IPS-15b (cell line): ENCODE measurements around the gene HSD11B1L.

ENCODE experiments used
- H3K27me3 ChIP-seq: one replicate; pipeline ENCODE4 v1.6.1; 2013; ENCODE audit warnings: low read length; ENCODE audit not compliant: control insufficient read depth, insufficient read depth
- H3K36me3 ChIP-seq: one replicate; pipeline ENCODE4 v1.6.1; 2013; ENCODE audit warnings: low read length; ENCODE audit not compliant: control insufficient read depth, insufficient read depth
- H3K4me1 ChIP-seq: one replicate; pipeline ENCODE4 v1.6.1; 2013; ENCODE audit warnings: mild to moderate bottlenecking, low read length; ENCODE audit not compliant: control insufficient read depth, insufficient read depth
- H3K4me3 ChIP-seq: one replicate; pipeline ENCODE4 v1.5.1; 2013; ENCODE audit warnings: low read depth, low read length
- H3K9ac ChIP-seq: one replicate; pipeline ENCODE4 v1.6.1; 2013; ENCODE audit warnings: low read depth, mild to moderate bottlenecking, low read length
- H3K9me3 ChIP-seq: one replicate; pipeline ENCODE4 v1.6.1; 2013; ENCODE audit warnings: mild to moderate bottlenecking, low read length; ENCODE audit not compliant: control insufficient read depth, insufficient read depth

HSD11B1L gene

GRCh38 chr19:5690955-5691821, 10.4 kb downstream of the HSD11B1L start:
- H3K9me3 ChIP-seq = no peaks in the 10 kb centered on the region
- H3K9ac ChIP-seq = peak overlapping the region; percentile 99
- peaks cover 56% of the 10 kb centered on the region for H3K36me3 ChIP-seq
- no peaks in the 10 kb centered on the region for H3K4me1 ChIP-seq
- no peaks in the 10 kb centered on the region for H3K27me3 ChIP-seq
- peak overlapping the region; percentile 94 for H3K4me3 ChIP-seq

GRCh38 chr19:5691822-5692722, 11.2 kb downstream of the HSD11B1L start:
- H3K27me3 ChIP-seq = no peaks in the 10 kb centered on the region
- peaks cover 64% of the 10 kb centered on the region for H3K36me3 ChIP-seq
- H3K4me3 ChIP-seq = peak overlapping the region; percentile 94
- no peak overlapping the region for H3K9ac ChIP-seq
- H3K9me3 ChIP-seq = no peaks in the 10 kb centered on the region
- H3K4me1 ChIP-seq = no peaks in the 10 kb centered on the region

- peaks cover 67% of the 10 kb centered on the region for H3K36me3 ChIP-seq
- H3K27me3 ChIP-seq = no peaks in the 10 kb centered on the region
- no peak overlapping the region for H3K9ac ChIP-seq
- H3K9me3 ChIP-seq = no peaks in the 10 kb centered on the region
- no peaks in the 10 kb centered on the region for H3K4me1 ChIP-seq
- H3K4me3 ChIP-seq = no peak overlapping the region
Measured at GRCh38 chr19:5692723-5693194, 11.9 kb downstream of the HSD11B1L start.

- Histone ChIP-seq H3K9ac (no peak overlapping the region), H3K9me3 (no peaks in the 10 kb centered on the region), H3K36me3 (peaks cover 72% of the 10 kb centered on the region), H3K4me3 (no peak overlapping the region), H3K4me1 (no peaks in the 10 kb centered on the region), H3K27me3 (no peaks in the 10 kb centered on the region)
Measured at GRCh38 chr19:5693195-5694166, 12.7 kb downstream of the HSD11B1L start.

- no peaks in the 10 kb centered on the region for H3K4me1 ChIP-seq
- no peaks in the 10 kb centered on the region for H3K9me3 ChIP-seq
- no peak overlapping the region for H3K4me3 ChIP-seq
- no peaks in the 10 kb centered on the region for H3K27me3 ChIP-seq
- H3K9ac ChIP-seq = no peak overlapping the region
- H3K36me3 ChIP-seq = peaks cover 79% of the 10 kb centered on the region
Measured at GRCh38 chr19:5694167-5694955, 13.5 kb downstream of the HSD11B1L start.

- Histone ChIP-seq H3K36me3 (peaks cover 82% of the 10 kb centered on the region), H3K4me1 (no peaks in the 10 kb centered on the region), H3K9ac (no peak overlapping the region), H3K27me3 (no peaks in the 10 kb centered on the region), H3K9me3 (no peaks in the 10 kb centered on the region), H3K4me3 (no peak overlapping the region)
Measured at GRCh38 chr19:5694956-5695648, 14.3 kb downstream of the HSD11B1L start.

GRCh38 chr19:5695649-5696195, 14.9 kb downstream of the HSD11B1L start:
- Histone ChIP-seq H3K4me3 (no peak overlapping the region), H3K27me3 (no peaks in the 10 kb centered on the region), H3K9ac (no peak overlapping the region), H3K36me3 (peaks cover 85% of the 10 kb centered on the region), H3K9me3 (no peaks in the 10 kb centered on the region), H3K4me1 (no peaks in the 10 kb centered on the region)

GRCh38 chr19:5696196-5697021, 15.6 kb downstream of the HSD11B1L start:
- Histone ChIP-seq H3K27me3 (no peaks in the 10 kb centered on the region), H3K9ac (no peak overlapping the region), H3K4me3 (no peak overlapping the region), H3K4me1 (no peaks in the 10 kb centered on the region), H3K36me3 (peaks cover 85% of the 10 kb centered on the region), H3K9me3 (no peaks in the 10 kb centered on the region)

GRCh38 chr19:5697022-5697889, 16.4 kb downstream of the HSD11B1L start:
- Histone ChIP-seq H3K9ac (no peak overlapping the region), H3K4me1 (no peaks in the 10 kb centered on the region), H3K4me3 (no peak overlapping the region), H3K9me3 (no peaks in the 10 kb centered on the region), H3K27me3 (no peaks in the 10 kb centered on the region), H3K36me3 (peaks cover 77% of the 10 kb centered on the region)
